CD4-positive, alpha-beta memory T cell (primary cell): Measurements from ENCODE around the gene LUZP1. TPM values are rescaled to one million over a fixed set of nuclear protein-coding genes. Genes with fewer than 3 reads are reported as not detected.

Source experiments
- CTCF ChIA-PET: fragments of 350-600 bp; sonication (Branson Sonifier 250); formaldehyde crosslinking; loops from one replicate; lab custom pipeline; 2021; ENCODE audit warnings: inconsistent platforms; ENCODE audit not compliant: partially characterized antibody; lab: Charles Lee
- POLR2A ChIA-PET: fragments of 350-600 bp; sonication (Branson Sonifier 250); formaldehyde crosslinking; loops from one replicate; lab custom pipeline; 2021; ENCODE audit not compliant: partially characterized antibody; lab: Charles Lee
- DNase-seq, 5 donors: peaks; one replicate each; pipeline versions ENCODE4 v3.0.0 to v3.0.0-alpha.2; 2020 to 2022; ENCODE audit warnings: mixed read lengths in 1 of 5
- H3K27ac ChIP-seq: one replicate; pipeline ENCODE4 v1.7.0; 2013; ENCODE audit warnings: low read depth, low read length
- H3K27me3 ChIP-seq: 2 replicates; pipeline ENCODE4 v1.7.0; 2013; ENCODE audit warnings: mild to moderate bottlenecking, low read length, moderate library complexity; ENCODE audit not compliant: insufficient read depth
- H3K36me3 ChIP-seq: 2 replicates; pipeline ENCODE4 v1.7.0; 2013; ENCODE audit warnings: mild to moderate bottlenecking, low read length, moderate library complexity; ENCODE audit not compliant: insufficient read depth
- H3K4me1 ChIP-seq: 2 replicates; pipeline ENCODE4 v1.7.0; 2013; ENCODE audit warnings: mild to moderate bottlenecking, low read length, moderate library complexity; ENCODE audit not compliant: insufficient read depth
- H3K4me3 ChIP-seq, 2 donors: one replicate each; pipeline ENCODE4 v1.7.0; 2013; ENCODE audit warnings: low read length in 2 of 2, mild to moderate bottlenecking in 1 of 2
- H3K9me3 ChIP-seq, 2 donors: one replicate each; pipeline ENCODE4 v1.7.0; 2013; ENCODE audit warnings: low read length in 2 of 2, control low read depth in 1 of 2; ENCODE audit not compliant: control insufficient read depth in 1 of 2
- H3K27ac Mint-ChIP-seq, 7 donors: one replicate each; pipeline ENCODE4 v1.8.0; 2020 to 2021; ENCODE audit warnings: mixed read lengths in 7 of 7, mild to moderate bottlenecking in 6 of 7, inconsistent platforms in 3 of 7, moderate library complexity in 3 of 7
- H3K27me3 Mint-ChIP-seq, 2 donors: one replicate each; pipeline ENCODE4 v1.8.0; 2020 to 2021; ENCODE audit warnings: mixed read lengths in 2 of 2
- H3K36me3 Mint-ChIP-seq, 2 donors: one replicate each; pipeline ENCODE4 v1.8.0; 2020 to 2021; ENCODE audit warnings: mixed read lengths in 2 of 2, inconsistent platforms in 1 of 2, mild to moderate bottlenecking in 1 of 2
- H3K4me1 Mint-ChIP-seq, 4 donors: one replicate each; pipeline ENCODE4 v1.8.0; 2020 to 2021; ENCODE audit warnings: mixed read lengths in 4 of 4, mild to moderate bottlenecking in 1 of 4
- H3K4me3 Mint-ChIP-seq, 8 donors: one replicate each; pipeline ENCODE4 v1.8.0; 2020 to 2021; ENCODE audit warnings: mixed read lengths in 8 of 8, mild to moderate bottlenecking in 7 of 8, moderate library complexity in 6 of 8, inconsistent platforms in 3 of 8
- H3K9me3 Mint-ChIP-seq, 8 donors: one replicate each; pipeline ENCODE4 v1.8.0; 2020 to 2021; ENCODE audit warnings: mixed read lengths in 8 of 8, mild to moderate bottlenecking in 5 of 8, inconsistent platforms in 3 of 8, moderate library complexity in 1 of 8
- intact Hi-C: fragments of 100-400 bp; cut with micrococcal nuclease; formaldehyde crosslinking; loops from one replicate; pipeline ENCODE4 v1.15.1; 2023
- polyA plus RNA-seq, 2 donors: library from polyadenylated mRNA; unstranded; fragments of 300-500 nt; fragmentation: Illumina TruSeq; gene quantifications; one replicate each; pipeline ENCODE4 v1.2.3, GENCODE V29; 2021
- total RNA-seq, 2 experiments: library from RNA; stranded (reverse); gene quantifications; one replicate each; pipeline ENCODE4 v1.2.3, GENCODE V29; 2021

LUZP1 gene
- total and polyA plus RNA-seq, 4 experiments from 2014 or later = 11.6 to 39.3 (median 26.3) TPM

DNA sequence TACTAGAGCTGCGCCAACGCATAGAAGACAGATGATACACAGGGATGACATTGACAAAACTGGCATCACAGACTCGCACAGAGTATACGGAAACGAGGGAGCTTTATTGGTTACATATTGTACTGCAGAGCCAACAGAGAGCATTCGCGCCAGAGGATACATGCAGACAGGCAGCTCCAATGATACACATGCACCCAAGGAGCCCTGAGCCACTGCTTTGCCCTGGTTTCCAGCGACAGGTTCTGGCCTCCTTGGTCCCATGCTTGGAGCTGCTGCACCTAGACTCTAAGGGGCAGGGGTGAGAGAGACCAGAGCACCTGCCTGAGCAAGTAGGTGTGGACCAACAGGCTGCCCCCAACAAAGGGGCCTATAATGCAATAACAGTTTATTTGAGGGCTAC, 83.8 kb downstream of the LUZP1 start:
- no peaks in the 10 kb centered on the region for H3K9me3 Mint-ChIP-seq
- Histone ChIP-seq H3K36me3 (peaks cover 59% of the 10 kb centered on the region), H3K4me3 (no peak overlapping the region), H3K27me3 (no peaks in the 10 kb centered on the region), H3K27ac (no peak overlapping the region), H3K9me3 (no peaks in the 10 kb centered on the region), H3K4me1 (no peaks in the 10 kb centered on the region)
- POLR2A ChIA-PET = no interaction called here
- H3K36me3 Mint-ChIP-seq = peaks cover 49 to 91% of the 10 kb centered on the region in 2 donors
- no peak overlapping the region for H3K4me3 Mint-ChIP-seq
- H3K27ac Mint-ChIP-seq = peak overlapping the region in 1 of 7 donors; percentile 58
- H3K4me1 Mint-ChIP-seq = no peaks in the 10 kb centered on the region
- DNase-seq = no peak
- CTCF ChIA-PET = interaction anchor here (1.2 to 2.5 kb wide), 2 partner anchors 18 to 99 kb away, joined by 3 to 12 read pairs; no protein-coding TSS in a partner anchor
- H3K27me3 Mint-ChIP-seq = no peaks in the 10 kb centered on the region
- intact Hi-C loops = no loop called here

DNA sequence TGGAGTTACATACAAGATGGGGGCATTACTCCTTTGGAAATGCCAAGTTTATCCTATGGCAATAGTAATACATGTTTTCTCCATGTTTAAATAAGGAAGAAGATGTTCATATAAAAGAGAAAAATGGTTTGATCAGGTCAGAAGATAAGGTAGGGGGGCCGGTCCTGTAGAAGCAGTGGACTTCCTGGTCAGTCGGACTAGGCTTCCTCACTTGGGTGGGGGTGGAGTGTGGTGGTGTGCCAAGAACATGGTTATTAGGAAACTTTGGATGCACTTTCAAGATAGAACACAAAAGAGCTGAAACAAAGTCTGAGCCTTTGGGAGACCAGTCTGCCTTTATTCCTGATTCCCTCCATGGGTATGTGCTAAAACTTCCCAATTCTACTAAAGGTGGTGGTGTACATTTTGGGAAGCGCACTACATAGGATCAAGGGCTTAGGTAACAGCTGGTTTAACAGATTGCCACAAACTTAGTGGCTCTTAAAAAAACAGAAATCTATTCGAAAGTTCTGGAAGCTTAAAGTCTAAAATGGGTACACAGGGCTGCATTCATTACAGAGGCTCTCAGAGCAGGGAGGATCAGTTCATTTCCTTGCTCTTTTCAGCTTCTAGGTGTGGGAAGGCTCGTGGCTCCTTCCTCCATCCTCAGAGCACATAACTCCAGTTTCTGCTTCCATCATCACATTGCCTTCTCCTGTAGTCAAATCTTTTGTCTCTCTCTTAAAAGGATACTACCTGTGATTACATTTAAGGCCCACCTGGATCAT, 84.8 kb downstream of the LUZP1 start:
- H3K4me3 Mint-ChIP-seq = no peak overlapping the region
- Histone ChIP-seq H3K36me3 (peaks cover 65% of the 10 kb centered on the region), H3K27me3 (no peaks in the 10 kb centered on the region), H3K4me1 (no peaks in the 10 kb centered on the region), H3K9me3 (no peaks in the 10 kb centered on the region), H3K27ac (no peak overlapping the region), H3K4me3 (no peak overlapping the region)
- no peaks in the 10 kb centered on the region for H3K9me3 Mint-ChIP-seq
- no peak for DNase-seq
- no peaks in the 10 kb centered on the region for H3K27me3 Mint-ChIP-seq
- ChIA-PET POLR2A (no interaction called here), CTCF (interaction anchor here (1.1 to 2.5 kb wide), 2 partner anchors 15 to 100 kb away, joined by 4 to 12 read pairs; no protein-coding TSS in a partner anchor)
- intact Hi-C loops = no loop called here
- peaks cover 58 to 95% of the 10 kb centered on the region in 2 donors for H3K36me3 Mint-ChIP-seq
- no peaks in the 10 kb centered on the region for H3K4me1 Mint-ChIP-seq
- H3K27ac Mint-ChIP-seq = peak overlapping the region in 3 of 7 donors; percentile 10 to 19 (median 17)

DNA sequence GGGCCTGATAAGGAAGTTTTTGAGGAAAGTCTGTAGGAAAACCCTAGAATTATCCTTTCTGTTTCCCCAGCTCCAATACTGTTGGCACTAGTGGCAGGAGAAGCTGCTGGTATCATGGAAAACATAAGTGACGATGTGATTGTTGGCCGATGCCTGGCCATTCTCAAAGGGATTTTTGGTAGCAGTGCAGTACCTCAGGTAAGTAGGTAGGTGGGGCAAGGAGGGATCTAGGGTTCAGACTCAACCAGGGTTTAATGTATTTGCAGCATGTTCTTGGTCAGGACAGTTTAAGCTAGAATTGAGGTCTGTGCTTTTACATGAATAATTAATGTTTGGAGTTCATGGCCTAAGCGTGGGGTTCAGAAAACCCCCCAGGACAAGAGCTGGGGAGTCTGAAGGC, 87.3 kb downstream of the LUZP1 start:
- Mint-ChIP-seq H3K27ac (peak overlapping the region in 6 of 7 donors; percentile 8 to 71 (median 55)), H3K4me3 (no peak overlapping the region), H3K36me3 (peaks cover 59 to 92% of the 10 kb centered on the region in 2 donors), H3K27me3 (no peaks in the 10 kb centered on the region), H3K9me3 (no peaks in the 10 kb centered on the region), H3K4me1 (no peaks in the 10 kb centered on the region)
- Histone ChIP-seq H3K27ac (no peak overlapping the region), H3K27me3 (no peaks in the 10 kb centered on the region), H3K36me3 (peaks cover 56% of the 10 kb centered on the region), H3K9me3 (no peaks in the 10 kb centered on the region), H3K4me1 (no peaks in the 10 kb centered on the region), H3K4me3 (no peak overlapping the region)
- intact Hi-C loops = no loop called here
- CTCF ChIA-PET = interaction anchor here (2.2 kb wide), 2 partner anchors 11 to 103 kb away, joined by 4 to 9 read pairs; no protein-coding TSS in a partner anchor
- POLR2A ChIA-PET = no interaction called here
- no peak for DNase-seq

DNA sequence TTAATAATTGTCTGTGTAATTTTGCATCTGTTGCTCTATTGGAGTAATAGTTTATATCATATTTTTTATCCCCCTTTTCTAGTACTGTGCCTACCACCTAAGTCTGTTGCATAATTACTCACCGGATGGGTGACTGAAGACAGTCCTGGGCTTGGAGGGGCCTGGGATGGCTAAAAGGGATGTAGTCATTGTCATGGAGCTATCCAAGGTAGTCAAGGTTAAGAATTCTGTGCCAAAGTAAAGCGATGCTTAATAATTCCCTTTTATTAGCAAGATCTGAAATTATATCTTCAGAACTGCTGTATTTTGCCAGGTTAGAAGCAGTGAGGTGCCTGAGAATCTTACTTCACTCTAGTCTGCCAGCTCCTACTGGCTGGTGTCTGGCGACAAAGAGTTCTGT, 87.8 kb downstream of the LUZP1 start:
- no peak overlapping the region for H3K4me3 ChIP-seq
- Mint-ChIP-seq H3K4me3 (no peak overlapping the region), H3K36me3 (peaks cover 54 to 88% of the 10 kb centered on the region in 2 donors), H3K9me3 (no peaks in the 10 kb centered on the region), H3K27me3 (no peaks in the 10 kb centered on the region), H3K4me1 (no peaks in the 10 kb centered on the region), H3K27ac (peak overlapping the region in 4 of 7 donors; percentile 8 to 71 (median 55))
- H3K27me3 ChIP-seq = no peaks in the 10 kb centered on the region
- H3K9me3 ChIP-seq = no peaks in the 10 kb centered on the region
- ChIA-PET POLR2A (no interaction called here), CTCF (interaction anchor here (2.2 kb wide), 2 partner anchors 12 to 103 kb away, joined by 4 to 9 read pairs; no protein-coding TSS in a partner anchor)
- peaks cover 56% of the 10 kb centered on the region for H3K36me3 ChIP-seq
- intact Hi-C loops = no loop called here
- H3K4me1 ChIP-seq = no peaks in the 10 kb centered on the region
- DNase-seq = no peak
- H3K27ac ChIP-seq = no peak overlapping the region

DNA sequence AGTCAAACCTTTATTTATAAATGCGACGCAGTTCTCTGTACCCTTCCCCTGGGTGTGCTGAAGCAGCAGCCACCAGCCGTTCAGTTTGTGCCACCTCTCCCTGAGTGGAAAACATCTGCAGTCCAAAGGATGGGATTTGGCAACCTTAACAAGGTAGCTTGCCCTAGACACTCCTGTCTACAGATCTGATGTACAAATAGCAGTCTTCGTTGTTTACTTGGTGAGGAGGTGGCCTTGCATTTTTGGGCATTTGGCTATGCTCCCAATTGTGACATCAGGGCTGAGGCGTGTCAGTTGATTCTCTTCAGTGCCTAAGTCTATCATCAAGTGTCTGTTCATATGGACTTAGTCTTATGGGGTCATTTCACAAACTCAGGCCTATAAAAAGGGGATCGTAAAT, 89.6 kb downstream of the LUZP1 start:
- H3K36me3 Mint-ChIP-seq = peaks cover 45 to 76% of the 10 kb centered on the region in 2 donors
- H3K4me3 Mint-ChIP-seq = peak overlapping the region in 1 of 8 donors; percentile 35
- Histone ChIP-seq H3K27ac (no peak overlapping the region), H3K4me3 (no peak overlapping the region), H3K36me3 (peaks cover 56% of the 10 kb centered on the region), H3K9me3 (no peaks in the 10 kb centered on the region), H3K4me1 (no peaks in the 10 kb centered on the region), H3K27me3 (no peaks in the 10 kb centered on the region)
- intact Hi-C loops = no loop called here
- ChIA-PET POLR2A (no interaction called here), CTCF (no interaction called here)
- H3K9me3 Mint-ChIP-seq = no peaks in the 10 kb centered on the region
- no peak for DNase-seq
- H3K27me3 Mint-ChIP-seq = no peaks in the 10 kb centered on the region
- H3K4me1 Mint-ChIP-seq = no peaks in the 10 kb centered on the region
- peak overlapping the region in 1 of 7 donors; percentile 75 for H3K27ac Mint-ChIP-seq

DNA sequence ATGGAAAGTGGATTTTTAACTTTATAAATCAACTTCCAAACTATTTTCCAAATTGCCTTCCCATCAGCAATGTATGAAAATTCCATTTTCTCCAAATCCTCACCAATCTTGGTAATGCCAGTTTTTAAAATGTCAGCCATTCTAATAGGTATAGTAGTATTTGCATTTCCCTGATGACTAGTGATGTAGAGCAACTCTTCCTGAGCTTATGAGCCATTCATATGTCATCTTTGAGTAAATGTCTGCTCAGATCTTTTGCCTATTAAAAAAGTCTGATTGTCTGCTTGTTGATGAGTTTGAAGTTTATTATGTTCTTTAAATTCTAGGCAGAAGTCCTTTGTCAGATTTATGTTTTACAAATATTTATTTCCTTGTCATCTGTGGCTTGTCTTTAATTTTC, 94.6 kb downstream of the LUZP1 start:
- DNase-seq = no peak
- intact Hi-C loops = no loop called here
- ChIA-PET POLR2A (no interaction called here), CTCF (interaction anchor here (1.0 kb wide), 1 partner anchor 111 kb away, joined by 4 read pairs; no protein-coding TSS in a partner anchor)
- Histone ChIP-seq H3K27ac (no peak overlapping the region), H3K4me1 (no peaks in the 10 kb centered on the region), H3K4me3 (no peak overlapping the region), H3K36me3 (peaks cover 44% of the 10 kb centered on the region), H3K9me3 (no peaks in the 10 kb centered on the region), H3K27me3 (no peaks in the 10 kb centered on the region)
- H3K36me3 Mint-ChIP-seq = peaks cover 50 to 70% of the 10 kb centered on the region in 2 donors
- H3K4me1 Mint-ChIP-seq = peaks cover 0 to 1% (median 0%) of the 10 kb centered on the region in 4 donors
- no peaks in the 10 kb centered on the region for H3K27me3 Mint-ChIP-seq
- H3K9me3 Mint-ChIP-seq = no peaks in the 10 kb centered on the region
- H3K27ac Mint-ChIP-seq = no peak overlapping the region
- H3K4me3 Mint-ChIP-seq = no peak overlapping the region

DNA sequence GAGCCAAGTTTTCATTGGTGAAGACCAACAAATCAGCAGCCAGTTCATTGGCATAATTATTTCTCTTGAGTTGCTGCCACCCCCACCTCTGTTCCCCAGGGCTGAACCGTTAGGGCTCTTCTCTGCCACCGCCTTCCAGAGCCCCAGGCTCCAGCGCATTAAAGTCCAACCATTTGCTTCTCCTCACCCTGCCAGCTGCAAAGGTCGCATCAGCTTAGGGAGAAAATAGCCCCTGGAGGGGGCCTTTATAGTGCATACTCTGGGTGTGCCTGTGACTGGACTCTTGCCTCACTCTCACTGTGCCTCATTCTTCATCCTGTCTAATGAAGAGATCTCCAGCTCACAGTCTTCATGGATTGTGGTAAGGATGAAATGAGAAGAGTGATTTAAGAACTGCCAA, 99.0 kb downstream of the LUZP1 start:
- ChIA-PET POLR2A (interaction anchor here (1.3 kb wide), 1 partner anchor 10 kb away, joined by 3 read pairs; no protein-coding TSS in a partner anchor), CTCF (interaction anchor here (1.0 to 1.3 kb wide), 2 partner anchors 30 to 115 kb away, joined by 4 read pairs; no protein-coding TSS in a partner anchor)
- Mint-ChIP-seq H3K4me3 (no peak overlapping the region), H3K27me3 (no peaks in the 10 kb centered on the region), H3K9me3 (no peaks in the 10 kb centered on the region), H3K4me1 (peaks cover 0 to 3% (median under 1%) of the 10 kb centered on the region in 4 donors), H3K27ac (no peak overlapping the region), H3K36me3 (peaks cover 45 to 80% of the 10 kb centered on the region in 2 donors)
- Histone ChIP-seq H3K36me3 (peaks cover 45% of the 10 kb centered on the region), H3K9me3 (no peaks in the 10 kb centered on the region), H3K27ac (no peak overlapping the region), H3K4me1 (no peaks in the 10 kb centered on the region), H3K27me3 (no peaks in the 10 kb centered on the region), H3K4me3 (no peak overlapping the region)
- no peak for DNase-seq
- intact Hi-C loops = no loop called here
